ENCODE results near the gene PHLDA3.

DNA sequence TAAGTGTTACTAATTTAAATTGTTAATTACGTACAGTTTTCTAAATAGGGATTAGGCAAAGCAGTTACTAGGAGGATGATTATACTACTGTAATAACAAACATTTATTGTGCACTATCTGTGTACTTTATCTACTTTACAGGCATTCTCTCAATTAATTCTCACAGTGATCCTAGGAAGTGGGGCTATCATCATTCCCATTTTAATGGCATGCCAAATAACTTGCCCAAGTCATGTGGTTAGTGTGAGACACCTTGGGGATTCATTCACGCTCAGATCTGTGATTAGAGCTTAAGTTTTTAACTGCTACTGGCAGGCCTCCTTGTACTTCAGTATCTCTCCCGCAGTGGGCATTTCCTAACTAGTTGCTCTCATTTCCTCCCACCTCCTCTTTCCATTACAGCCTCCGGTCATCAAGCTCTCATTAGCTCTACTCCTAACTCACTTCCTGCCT is 11.5 kb downstream of the PHLDA3 start:
- no peak for TF ChIP-seq POLR2A (IDR thresholded peaks at IDR 0.05; ENCODE audit: low read length)
- TF ChIP-seq GATA1 (IDR thresholded peaks at IDR 0.05; ENCODE audit: low read depth, low read length) = no peak
